Measurements from ENCODE around the gene B3GNT7.

DNA sequence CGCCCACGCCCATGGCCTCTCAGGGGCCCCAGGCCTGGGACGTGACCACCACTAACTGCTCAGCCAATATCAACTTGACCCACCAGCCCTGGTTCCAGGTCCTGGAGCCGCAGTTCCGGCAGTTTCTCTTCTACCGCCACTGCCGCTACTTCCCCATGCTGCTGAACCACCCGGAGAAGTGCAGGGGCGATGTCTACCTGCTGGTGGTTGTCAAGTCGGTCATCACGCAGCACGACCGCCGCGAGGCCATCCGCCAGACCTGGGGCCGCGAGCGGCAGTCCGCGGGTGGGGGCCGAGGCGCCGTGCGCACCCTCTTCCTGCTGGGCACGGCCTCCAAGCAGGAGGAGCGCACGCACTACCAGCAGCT, 2.4 kb downstream of the B3GNT7 start:
- TF ChIP-seq, protein P1, sequence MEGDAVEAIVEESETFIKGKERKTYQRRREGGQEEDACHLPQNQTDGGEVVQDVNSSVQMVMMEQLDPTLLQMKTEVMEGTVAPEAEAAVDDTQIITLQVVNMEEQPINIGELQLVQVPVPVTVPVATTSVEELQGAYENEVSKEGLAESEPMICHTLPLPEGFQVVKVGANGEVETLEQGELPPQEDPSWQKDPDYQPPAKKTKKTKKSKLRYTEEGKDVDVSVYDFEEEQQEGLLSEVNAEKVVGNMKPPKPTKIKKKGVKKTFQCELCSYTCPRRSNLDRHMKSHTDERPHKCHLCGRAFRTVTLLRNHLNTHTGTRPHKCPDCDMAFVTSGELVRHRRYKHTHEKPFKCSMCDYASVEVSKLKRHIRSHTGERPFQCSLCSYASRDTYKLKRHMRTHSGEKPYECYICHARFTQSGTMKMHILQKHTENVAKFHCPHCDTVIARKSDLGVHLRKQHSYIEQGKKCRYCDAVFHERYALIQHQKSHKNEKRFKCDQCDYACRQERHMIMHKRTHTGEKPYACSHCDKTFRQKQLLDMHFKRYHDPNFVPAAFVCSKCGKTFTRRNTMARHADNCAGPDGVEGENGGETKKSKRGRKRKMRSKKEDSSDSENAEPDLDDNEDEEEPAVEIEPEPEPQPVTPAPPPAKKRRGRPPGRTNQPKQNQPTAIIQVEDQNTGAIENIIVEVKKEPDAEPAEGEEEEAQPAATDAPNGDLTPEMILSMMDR (IDR thresholded peaks at IDR 0.05; ENCODE audit: low read length) = no peak
- TF ChIP-seq EZH2phosphoT487 (IDR thresholded peaks at IDR 0.05; ENCODE audit: low read length) (no peak), EZH2 (optimal IDR thresholded peaks at IDR 0.05; ENCODE audit: low read depth, low read length) (no peak)
